Activated T-cell treated with anti-CD3 and anti-CD28 coated beads, Interleukin-2, amount 50 U/mL, for 24 hours (primary cell): Measurements from ENCODE around the gene MAFG.

Source experiments
- DNase-seq: peaks from one replicate; pipeline ENCODE4 v3.0.0-alpha.2; 2020
- H3K27ac Mint-ChIP-seq: 2 replicates; pipeline ENCODE4 v1.8.0; 2020; ENCODE audit warnings: mild to moderate bottlenecking, mixed read lengths
- H3K27me3 Mint-ChIP-seq: 2 replicates; pipeline ENCODE4 v1.8.0; 2020; ENCODE audit warnings: mixed read lengths
- H3K36me3 Mint-ChIP-seq: 2 replicates; pipeline ENCODE4 v1.8.0; 2020; ENCODE audit warnings: low read depth, mixed read lengths
- H3K4me1 Mint-ChIP-seq: 2 replicates; pipeline ENCODE4 v1.8.0; 2020; ENCODE audit warnings: low read depth, mixed read lengths
- H3K4me3 Mint-ChIP-seq: 2 replicates; pipeline ENCODE4 v1.8.0; 2020; ENCODE audit warnings: mild to moderate bottlenecking, moderate library complexity, mixed read lengths
- H3K9me3 Mint-ChIP-seq: 2 replicates; pipeline ENCODE4 v1.8.0; 2020; ENCODE audit warnings: mixed read lengths

MAFG gene

GRCh38 chr17:81934098-81934757 lies 6.7 kb upstream of the MAFG start:
- peaks cover 8% of the 10 kb centered on the region for H3K27me3 Mint-ChIP-seq
- H3K4me1 Mint-ChIP-seq, result peaks cover 39% of the 10 kb centered on the region
- peak overlapping the region; percentile 35 for H3K4me3 Mint-ChIP-seq
- H3K27ac Mint-ChIP-seq, result no peak overlapping the region
- peaks cover 42% of the 10 kb centered on the region for H3K36me3 Mint-ChIP-seq
- H3K9me3 Mint-ChIP-seq, result no peaks in the 10 kb centered on the region
- no peak for DNase-seq

GRCh38 chr17:81933178-81933699 lies 5.7 kb upstream of the MAFG start:
- no peak overlapping the region for H3K27ac Mint-ChIP-seq
- DNase-seq, result no peak
- H3K4me3 Mint-ChIP-seq, result no peak overlapping the region
- H3K4me1 Mint-ChIP-seq, result peaks cover 43% of the 10 kb centered on the region
- peaks cover 11% of the 10 kb centered on the region for H3K27me3 Mint-ChIP-seq
- no peaks in the 10 kb centered on the region for H3K9me3 Mint-ChIP-seq
- H3K36me3 Mint-ChIP-seq, result peaks cover 42% of the 10 kb centered on the region

GRCh38 chr17:81932333-81932983 lies 4.9 kb upstream of the MAFG start:
- peaks cover 11% of the 10 kb centered on the region for H3K27me3 Mint-ChIP-seq

GRCh38 chr17:81931557-81932332 lies 4.2 kb upstream of the MAFG start:
- peaks cover 11% of the 10 kb centered on the region for H3K27me3 Mint-ChIP-seq
- no peak for DNase-seq
- peaks cover 34% of the 10 kb centered on the region for H3K4me1 Mint-ChIP-seq
- peaks cover 43% of the 10 kb centered on the region for H3K36me3 Mint-ChIP-seq
- no peak overlapping the region for H3K4me3 Mint-ChIP-seq
- H3K27ac Mint-ChIP-seq, result no peak overlapping the region
- no peaks in the 10 kb centered on the region for H3K9me3 Mint-ChIP-seq

More at GRCh38 chr17:81932333-81932983, 4.9 kb upstream of the MAFG start:
- Mint-ChIP-seq H3K9me3 (no peaks in the 10 kb centered on the region), H3K27ac (no peak overlapping the region), H3K4me3 (no peak overlapping the region), H3K4me1 (peaks cover 35% of the 10 kb centered on the region), H3K36me3 (peaks cover 42% of the 10 kb centered on the region)
- no peak for DNase-seq

GRCh38 chr17:81931189-81931556 lies 3.6 kb upstream of the MAFG start:
- H3K27ac Mint-ChIP-seq, result no peak overlapping the region
- peaks cover 44% of the 10 kb centered on the region for H3K36me3 Mint-ChIP-seq
- no peak for DNase-seq
- H3K27me3 Mint-ChIP-seq, result peaks cover 11% of the 10 kb centered on the region
- H3K4me1 Mint-ChIP-seq, result peaks cover 35% of the 10 kb centered on the region
- H3K9me3 Mint-ChIP-seq, result no peaks in the 10 kb centered on the region
- H3K4me3 Mint-ChIP-seq, result no peak overlapping the region

GRCh38 chr17:81930142-81931125 lies 2.9 kb upstream of the MAFG start:
- DNase-seq, result no peak
- Mint-ChIP-seq H3K27ac (no peak overlapping the region), H3K4me1 (peaks cover 36% of the 10 kb centered on the region), H3K9me3 (no peaks in the 10 kb centered on the region), H3K4me3 (peak overlapping the region; percentile 12), H3K27me3 (peaks cover 11% of the 10 kb centered on the region), H3K36me3 (peaks cover 38% of the 10 kb centered on the region)

GRCh38 chr17:81929253-81930141 lies 2.0 kb upstream of the MAFG start:
- H3K27me3 Mint-ChIP-seq, result peaks cover 11% of the 10 kb centered on the region
- peak overlapping the region; percentile 77 for H3K4me3 Mint-ChIP-seq
- no peaks in the 10 kb centered on the region for H3K9me3 Mint-ChIP-seq
- no peak for DNase-seq
- H3K36me3 Mint-ChIP-seq, result peaks cover 28% of the 10 kb centered on the region
- peaks cover 36% of the 10 kb centered on the region for H3K4me1 Mint-ChIP-seq
- no peak overlapping the region for H3K27ac Mint-ChIP-seq

GRCh38 chr17:81928544-81929252 lies 1.2 kb upstream of the MAFG start:
- H3K4me3 Mint-ChIP-seq, result peak overlapping the region; percentile 77
- no peak for DNase-seq
- peaks cover 36% of the 10 kb centered on the region for H3K4me1 Mint-ChIP-seq
- H3K27me3 Mint-ChIP-seq, result peaks cover 11% of the 10 kb centered on the region
- H3K9me3 Mint-ChIP-seq, result no peaks in the 10 kb centered on the region
- H3K36me3 Mint-ChIP-seq, result peaks cover 20% of the 10 kb centered on the region
- no peak overlapping the region for H3K27ac Mint-ChIP-seq

GRCh38 chr17:81927152-81927652 lies 333 bp downstream of the MAFG start:
- Mint-ChIP-seq H3K27me3 (peaks cover 11% of the 10 kb centered on the region), H3K27ac (no peak overlapping the region), H3K36me3 (peaks cover 14% of the 10 kb centered on the region), H3K4me1 (peaks cover 35% of the 10 kb centered on the region), H3K4me3 (peak overlapping the region; percentile 89), H3K9me3 (no peaks in the 10 kb centered on the region)
- no peak for DNase-seq

- Mint-ChIP-seq H3K4me1 (peaks cover 35% of the 10 kb centered on the region), H3K9me3 (no peaks in the 10 kb centered on the region), H3K27me3 (peaks cover 11% of the 10 kb centered on the region), H3K27ac (peak overlapping the region; percentile 91), H3K36me3 (peaks cover 19% of the 10 kb centered on the region), H3K4me3 (peak overlapping the region; percentile 89)
- peak; percentile 82 for DNase-seq
Measured at GRCh38 chr17:81926451-81927151, 934 bp downstream of the MAFG start.

GRCh38 chr17:81925860-81926450 lies 1.6 kb downstream of the MAFG start:
- DNase-seq, result no peak
- Mint-ChIP-seq H3K27ac (peak overlapping the region; percentile 91), H3K27me3 (peaks cover 8% of the 10 kb centered on the region), H3K36me3 (peaks cover 23% of the 10 kb centered on the region), H3K4me3 (peak overlapping the region; percentile 89), H3K9me3 (no peaks in the 10 kb centered on the region), H3K4me1 (peaks cover 33% of the 10 kb centered on the region)
